ENCODE data around the gene GIMAP2.

- TF ChIP-seq ELF4 (IDR thresholded peaks at IDR 0.05) = no peak
- no peak for TF ChIP-seq SP1 (IDR thresholded peaks at IDR 0.05)
- TF ChIP-seq PKNOX1 (IDR thresholded peaks at IDR 0.05) = no peak
- no peak for TF ChIP-seq NFRKB (IDR thresholded peaks at IDR 0.05)
- no peak for TF ChIP-seq FOXM1 (IDR thresholded peaks at IDR 0.05; ENCODE audit: borderline replicate concordance)
Observed at GRCh38 chr7:150728011-150728410, 42.5 kb downstream of the GIMAP2 start.

Data from HEK293T (cell line).